GM23338 (cell line): ENCODE measurements around the gene KCNAB1. TPM values are rescaled to one million over a fixed set of nuclear protein-coding genes. Genes with fewer than 3 reads are reported as not detected.

ENCODE experiments used
- ATAC-seq: fragments of 200-7000 bp; cut with Tn5 transposase; 3 replicates; pipeline ENCODE4 v1.9.1; 2020
- DNase-seq: peaks from one replicate; pipeline ENCODE4 v3.0.0-alpha.2; 2015; ENCODE audit warnings: low spot score
- H2AFZ ChIP-seq: fragments of 200-600 bp; sonication (generic); 2 replicates; pipeline ENCODE4 v1.8.0; 2016; ENCODE audit warnings: antibody characterized with exemption, mild to moderate bottlenecking, moderate library complexity
- H3F3A ChIP-seq: fragments of 200-600 bp; sonication (generic); replicated peaks from 2 replicates; pipeline ENCODE4 v1.8.0; 2017; ENCODE audit warnings: antibody characterized with exemption, mixed run types, low read depth
- H3K27ac ChIP-seq: fragments of 200-600 bp; sonication (generic); 2 replicates; pipeline ENCODE4 v1.6.1; 2016; ENCODE audit warnings: low read depth
- H3K27me3 ChIP-seq: fragments of 200-600 bp; sonication (generic); 2 replicates; pipeline ENCODE4 v1.8.0; 2016; ENCODE audit warnings: mild to moderate bottlenecking, mixed run types, moderate library complexity; ENCODE audit not compliant: insufficient read depth
- H3K36me3 ChIP-seq: fragments of 200-600 bp; sonication (generic); 2 replicates; pipeline ENCODE4 v1.8.0; 2016; ENCODE audit warnings: mild to moderate bottlenecking; ENCODE audit not compliant: insufficient read depth
- H3K4me1 ChIP-seq: fragments of 200-600 bp; sonication (generic); 2 replicates; pipeline ENCODE4 v1.8.0; 2016; ENCODE audit warnings: mild to moderate bottlenecking, moderate library complexity; ENCODE audit not compliant: insufficient read depth
- H3K4me2 ChIP-seq: fragments of 200-600 bp; sonication (generic); 2 replicates; pipeline ENCODE4 v1.7.1; 2017; ENCODE audit warnings: mixed run types
- H3K4me3 ChIP-seq: fragments of 200-600 bp; sonication (generic); 2 replicates; pipeline ENCODE4 v1.6.1; 2016; ENCODE audit warnings: mixed run types
- H3K79me2 ChIP-seq: fragments of 200-600 bp; sonication (generic); replicated peaks from 2 replicates; pipeline ENCODE4 v1.8.0; 2017; ENCODE audit warnings: mild to moderate bottlenecking; ENCODE audit not compliant: insufficient read depth
- H3K9me2 ChIP-seq: fragments of 200-600 bp; sonication (generic); 2 replicates; pipeline ENCODE4 v1.8.0; 2017; ENCODE audit not compliant: insufficient read depth
- H4K20me1 ChIP-seq: fragments of 200-600 bp; sonication (generic); replicated peaks from 2 replicates; pipeline ENCODE4 v1.8.0; 2017; ENCODE audit warnings: mild to moderate bottlenecking; ENCODE audit not compliant: insufficient read depth
- H3K27ac Mint-ChIP-seq: 2 replicates; pipeline ENCODE4 v1.8.0; 2020; ENCODE audit warnings: inconsistent platforms, mild to moderate bottlenecking, moderate library complexity, mixed read lengths
- H3K27me3 Mint-ChIP-seq: 3 replicates; pipeline ENCODE4 v1.8.0; 2022; ENCODE audit warnings: low read depth, mild to moderate bottlenecking, moderate library complexity, mixed read lengths, inconsistent platforms; ENCODE audit not compliant: insufficient read depth, poor library complexity
- H3K36me3 Mint-ChIP-seq: 3 replicates; pipeline ENCODE4 v1.8.0; 2021; ENCODE audit warnings: low read depth, mild to moderate bottlenecking, inconsistent platforms, moderate library complexity, mixed read lengths
- H3K4me1 Mint-ChIP-seq: 3 replicates; pipeline ENCODE4 v1.8.0; 2020; ENCODE audit warnings: mild to moderate bottlenecking, inconsistent platforms, mixed read lengths
- H3K4me3 Mint-ChIP-seq: 3 replicates; pipeline ENCODE4 v1.8.0; 2021; ENCODE audit warnings: moderate library complexity, mild to moderate bottlenecking, inconsistent platforms, mixed read lengths
- H3K9me3 Mint-ChIP-seq: 3 replicates; pipeline ENCODE4 v1.8.0; 2020; ENCODE audit warnings: moderate library complexity, mild to moderate bottlenecking, inconsistent platforms, mixed read lengths
- CREB1 ChIP-seq: fragments of 250-450 bp; sonication (Bioruptor Pico); IDR thresholded peaks from 2 replicates; pipeline ENCODE4 v1.5.0; 2020; ENCODE audit warnings: low read depth, mild to moderate bottlenecking, moderate library complexity
- EZH2 ChIP-seq: fragments of 200-600 bp; sonication (generic); IDR thresholded peaks from one replicate; pipeline ENCODE4 v1.8.0; 2017; ENCODE audit warnings: antibody characterized with exemption, mild to moderate bottlenecking, low read depth; ENCODE audit not compliant: unreplicated experiment
- EZH2phosphoT487 ChIP-seq: fragments of 200-600 bp; sonication (generic); IDR thresholded peaks from one replicate; pipeline ENCODE4 v1.8.1; 2018; ENCODE audit warnings: antibody characterized with exemption; ENCODE audit not compliant: unreplicated experiment
- JUNB ChIP-seq: IDR thresholded peaks from one replicate; pipeline ENCODE4 v1.6.1; 2016; ENCODE audit warnings: antibody characterized with exemption; ENCODE audit not compliant: unreplicated experiment
- NANOG ChIP-seq: IDR thresholded peaks from 2 replicates; pipeline ENCODE4 v1.6.1; 2016; ENCODE audit warnings: antibody characterized with exemption, borderline replicate concordance
- POLR2AphosphoS5 ChIP-seq: IDR thresholded peaks from 2 replicates; pipeline ENCODE4 v1.6.1; 2016; ENCODE audit warnings: antibody characterized with exemption, low read depth
- ZNF114 ChIP-seq: fragments of 250-450 bp; sonication (Bioruptor Pico); IDR thresholded peaks from 2 replicates; pipeline ENCODE4 v1.5.0; 2020; ENCODE audit warnings: mild to moderate bottlenecking, moderate library complexity
- ZNF331 ChIP-seq: fragments of 250-450 bp; sonication (Bioruptor Pico); IDR thresholded peaks from 2 replicates; pipeline ENCODE4 v1.5.0; 2020; ENCODE audit warnings: low read depth, mild to moderate bottlenecking, moderate library complexity
- polyA plus RNA-seq: library from polyadenylated mRNA; unstranded; fragments of >200 nt; fragmentation: Nextera tagmentation; extraction: Ambion mirVana; gene quantifications from 2 replicates; pipeline ENCODE4 v1.2.1, GENCODE V29; 2016
- total RNA-seq: library from RNA; depleted of rRNA; stranded (reverse); fragments of >200 nt; shearing (Covaris generic); gene quantifications from 2 replicates; pipeline ENCODE4 v1.2.3, GENCODE V29; 2014
- TF ChIP-seq, protein P1 (sequence below): IDR thresholded peaks from one replicate; pipeline ENCODE4 v1.6.1; 2018; ENCODE audit warnings: antibody characterized with exemption; ENCODE audit not compliant: unreplicated experiment
- TF ChIP-seq, protein P2 (sequence below): fragments of 250-450 bp; sonication (Bioruptor Pico); IDR thresholded peaks from 2 replicates; pipeline ENCODE4 v1.5.0; 2020; ENCODE audit warnings: mild to moderate bottlenecking, moderate library complexity
- TF ChIP-seq, protein P3 (sequence below), 2 experiments: fragments of 200-600 bp in 1 of 2; sonication (generic) in 1 of 2; conservative IDR thresholded peaks; 2 replicates each; pipeline versions ENCODE4 v1.5.1 to v1.6.1; 2016 to 2017; ENCODE audit warnings: antibody characterized with exemption in 2 of 2, low read depth in 2 of 2, mild to moderate bottlenecking in 2 of 2, moderate library complexity in 1 of 2

Gene KCNAB1
- total and polyA plus RNA-seq, 2 experiments from 2014 or later: 0.69 to 2.6 TPM

GRCh38 chr3:156513619-156514018, 393.2 kb downstream of the KCNAB1 start:
- no peak overlapping the region for H3K27ac Mint-ChIP-seq
- no peak overlapping the region for H3K4me2 ChIP-seq
- no peaks in the 10 kb centered on the region for H3K9me2 ChIP-seq
- no peaks in the 10 kb centered on the region for H3K36me3 ChIP-seq
- H3K27ac ChIP-seq: no peak overlapping the region
- H3K36me3 Mint-ChIP-seq: no peaks in the 10 kb centered on the region; the same call in 2 of the 3 replicates
- H3K4me3 Mint-ChIP-seq: no peak overlapping the region
- H3K4me1 Mint-ChIP-seq: peaks cover 32% of the 10 kb centered on the region
- no peaks in the 10 kb centered on the region for H3F3A ChIP-seq
- no peaks in the 10 kb centered on the region for H3K79me2 ChIP-seq
- ATAC-seq: no peak
- no peaks in the 10 kb centered on the region for H4K20me1 ChIP-seq
- no peak for TF ChIP-seq ZNF331 (CRISPR knock-in tag)
- no peak for TF ChIP-seq NANOG
- TF ChIP-seq, protein P1, sequence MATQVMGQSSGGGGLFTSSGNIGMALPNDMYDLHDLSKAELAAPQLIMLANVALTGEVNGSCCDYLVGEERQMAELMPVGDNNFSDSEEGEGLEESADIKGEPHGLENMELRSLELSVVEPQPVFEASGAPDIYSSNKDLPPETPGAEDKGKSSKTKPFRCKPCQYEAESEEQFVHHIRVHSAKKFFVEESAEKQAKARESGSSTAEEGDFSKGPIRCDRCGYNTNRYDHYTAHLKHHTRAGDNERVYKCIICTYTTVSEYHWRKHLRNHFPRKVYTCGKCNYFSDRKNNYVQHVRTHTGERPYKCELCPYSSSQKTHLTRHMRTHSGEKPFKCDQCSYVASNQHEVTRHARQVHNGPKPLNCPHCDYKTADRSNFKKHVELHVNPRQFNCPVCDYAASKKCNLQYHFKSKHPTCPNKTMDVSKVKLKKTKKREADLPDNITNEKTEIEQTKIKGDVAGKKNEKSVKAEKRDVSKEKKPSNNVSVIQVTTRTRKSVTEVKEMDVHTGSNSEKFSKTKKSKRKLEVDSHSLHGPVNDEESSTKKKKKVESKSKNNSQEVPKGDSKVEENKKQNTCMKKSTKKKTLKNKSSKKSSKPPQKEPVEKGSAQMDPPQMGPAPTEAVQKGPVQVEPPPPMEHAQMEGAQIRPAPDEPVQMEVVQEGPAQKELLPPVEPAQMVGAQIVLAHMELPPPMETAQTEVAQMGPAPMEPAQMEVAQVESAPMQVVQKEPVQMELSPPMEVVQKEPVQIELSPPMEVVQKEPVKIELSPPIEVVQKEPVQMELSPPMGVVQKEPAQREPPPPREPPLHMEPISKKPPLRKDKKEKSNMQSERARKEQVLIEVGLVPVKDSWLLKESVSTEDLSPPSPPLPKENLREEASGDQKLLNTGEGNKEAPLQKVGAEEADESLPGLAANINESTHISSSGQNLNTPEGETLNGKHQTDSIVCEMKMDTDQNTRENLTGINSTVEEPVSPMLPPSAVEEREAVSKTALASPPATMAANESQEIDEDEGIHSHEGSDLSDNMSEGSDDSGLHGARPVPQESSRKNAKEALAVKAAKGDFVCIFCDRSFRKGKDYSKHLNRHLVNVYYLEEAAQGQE: no peak
- TF ChIP-seq, protein P2, sequence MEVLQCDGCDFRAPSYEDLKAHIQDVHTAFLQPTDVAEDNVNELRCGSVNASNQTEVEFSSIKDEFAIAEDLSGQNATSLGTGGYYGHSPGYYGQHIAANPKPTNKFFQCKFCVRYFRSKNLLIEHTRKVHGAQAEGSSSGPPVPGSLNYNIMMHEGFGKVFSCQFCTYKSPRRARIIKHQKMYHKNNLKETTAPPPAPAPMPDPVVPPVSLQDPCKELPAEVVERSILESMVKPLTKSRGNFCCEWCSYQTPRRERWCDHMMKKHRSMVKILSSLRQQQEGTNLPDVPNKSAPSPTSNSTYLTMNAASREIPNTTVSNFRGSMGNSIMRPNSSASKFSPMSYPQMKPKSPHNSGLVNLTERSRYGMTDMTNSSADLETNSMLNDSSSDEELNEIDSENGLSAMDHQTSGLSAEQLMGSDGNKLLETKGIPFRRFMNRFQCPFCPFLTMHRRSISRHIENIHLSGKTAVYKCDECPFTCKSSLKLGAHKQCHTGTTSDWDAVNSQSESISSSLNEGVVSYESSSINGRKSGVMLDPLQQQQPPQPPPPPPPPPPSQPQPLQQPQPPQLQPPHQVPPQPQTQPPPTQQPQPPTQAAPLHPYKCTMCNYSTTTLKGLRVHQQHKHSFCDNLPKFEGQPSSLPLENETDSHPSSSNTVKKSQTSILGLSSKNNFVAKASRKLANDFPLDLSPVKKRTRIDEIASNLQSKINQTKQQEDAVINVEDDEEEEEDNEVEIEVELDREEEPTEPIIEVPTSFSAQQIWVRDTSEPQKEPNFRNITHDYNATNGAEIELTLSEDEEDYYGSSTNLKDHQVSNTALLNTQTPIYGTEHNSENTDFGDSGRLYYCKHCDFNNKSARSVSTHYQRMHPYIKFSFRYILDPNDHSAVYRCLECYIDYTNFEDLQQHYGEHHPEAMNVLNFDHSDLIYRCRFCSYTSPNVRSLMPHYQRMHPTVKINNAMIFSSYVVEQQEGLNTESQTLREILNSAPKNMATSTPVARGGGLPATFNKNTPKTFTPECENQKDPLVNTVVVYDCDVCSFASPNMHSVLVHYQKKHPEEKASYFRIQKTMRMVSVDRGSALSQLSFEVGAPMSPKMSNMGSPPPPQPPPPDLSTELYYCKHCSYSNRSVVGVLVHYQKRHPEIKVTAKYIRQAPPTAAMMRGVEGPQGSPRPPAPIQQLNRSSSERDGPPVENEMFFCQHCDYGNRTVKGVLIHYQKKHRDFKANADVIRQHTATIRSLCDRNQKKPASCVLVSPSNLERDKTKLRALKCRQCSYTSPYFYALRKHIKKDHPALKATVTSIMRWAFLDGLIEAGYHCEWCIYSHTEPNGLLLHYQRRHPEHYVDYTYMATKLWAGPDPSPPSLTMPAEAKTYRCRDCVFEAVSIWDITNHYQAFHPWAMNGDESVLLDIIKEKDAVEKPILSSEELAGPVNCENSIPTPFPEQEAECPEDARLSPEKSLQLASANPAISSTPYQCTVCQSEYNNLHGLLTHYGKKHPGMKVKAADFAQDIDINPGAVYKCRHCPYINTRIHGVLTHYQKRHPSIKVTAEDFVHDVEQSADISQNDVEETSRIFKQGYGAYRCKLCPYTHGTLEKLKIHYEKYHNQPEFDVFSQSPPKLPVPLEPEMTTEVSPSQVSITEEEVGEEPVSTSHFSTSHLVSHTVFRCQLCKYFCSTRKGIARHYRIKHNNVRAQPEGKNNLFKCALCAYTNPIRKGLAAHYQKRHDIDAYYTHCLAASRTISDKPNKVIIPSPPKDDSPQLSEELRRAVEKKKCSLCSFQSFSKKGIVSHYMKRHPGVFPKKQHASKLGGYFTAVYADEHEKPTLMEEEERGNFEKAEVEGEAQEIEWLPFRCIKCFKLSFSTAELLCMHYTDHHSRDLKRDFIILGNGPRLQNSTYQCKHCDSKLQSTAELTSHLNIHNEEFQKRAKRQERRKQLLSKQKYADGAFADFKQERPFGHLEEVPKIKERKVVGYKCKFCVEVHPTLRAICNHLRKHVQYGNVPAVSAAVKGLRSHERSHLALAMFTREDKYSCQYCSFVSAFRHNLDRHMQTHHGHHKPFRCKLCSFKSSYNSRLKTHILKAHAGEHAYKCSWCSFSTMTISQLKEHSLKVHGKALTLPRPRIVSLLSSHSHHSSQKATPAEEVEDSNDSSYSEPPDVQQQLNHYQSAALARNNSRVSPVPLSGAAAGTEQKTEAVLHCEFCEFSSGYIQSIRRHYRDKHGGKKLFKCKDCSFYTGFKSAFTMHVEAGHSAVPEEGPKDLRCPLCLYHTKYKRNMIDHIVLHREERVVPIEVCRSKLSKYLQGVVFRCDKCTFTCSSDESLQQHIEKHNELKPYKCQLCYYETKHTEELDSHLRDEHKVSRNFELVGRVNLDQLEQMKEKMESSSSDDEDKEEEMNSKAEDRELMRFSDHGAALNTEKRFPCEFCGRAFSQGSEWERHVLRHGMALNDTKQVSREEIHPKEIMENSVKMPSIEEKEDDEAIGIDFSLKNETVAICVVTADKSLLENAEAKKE (CRISPR knock-in tag): no peak
- TF ChIP-seq ZNF114 (CRISPR knock-in tag): no peak
- TF ChIP-seq EZH2phosphoT487: no peak
- no peak for TF ChIP-seq CREB1
- no peak for TF ChIP-seq JUNB
- TF ChIP-seq EZH2: no peak
- TF ChIP-seq POLR2AphosphoS5: no peak
- TF ChIP-seq, protein P3, sequence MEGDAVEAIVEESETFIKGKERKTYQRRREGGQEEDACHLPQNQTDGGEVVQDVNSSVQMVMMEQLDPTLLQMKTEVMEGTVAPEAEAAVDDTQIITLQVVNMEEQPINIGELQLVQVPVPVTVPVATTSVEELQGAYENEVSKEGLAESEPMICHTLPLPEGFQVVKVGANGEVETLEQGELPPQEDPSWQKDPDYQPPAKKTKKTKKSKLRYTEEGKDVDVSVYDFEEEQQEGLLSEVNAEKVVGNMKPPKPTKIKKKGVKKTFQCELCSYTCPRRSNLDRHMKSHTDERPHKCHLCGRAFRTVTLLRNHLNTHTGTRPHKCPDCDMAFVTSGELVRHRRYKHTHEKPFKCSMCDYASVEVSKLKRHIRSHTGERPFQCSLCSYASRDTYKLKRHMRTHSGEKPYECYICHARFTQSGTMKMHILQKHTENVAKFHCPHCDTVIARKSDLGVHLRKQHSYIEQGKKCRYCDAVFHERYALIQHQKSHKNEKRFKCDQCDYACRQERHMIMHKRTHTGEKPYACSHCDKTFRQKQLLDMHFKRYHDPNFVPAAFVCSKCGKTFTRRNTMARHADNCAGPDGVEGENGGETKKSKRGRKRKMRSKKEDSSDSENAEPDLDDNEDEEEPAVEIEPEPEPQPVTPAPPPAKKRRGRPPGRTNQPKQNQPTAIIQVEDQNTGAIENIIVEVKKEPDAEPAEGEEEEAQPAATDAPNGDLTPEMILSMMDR (conservative IDR thresholded peaks at IDR 0.05; ENCODE audit: low read depth in 2 of 2): no peak
- H3K27me3 Mint-ChIP-seq: peaks cover 1% of the 10 kb centered on the region
- H3K4me3 ChIP-seq: no peak overlapping the region
- H2AFZ ChIP-seq: no peak overlapping the region
- DNase-seq: no peak
- peaks cover 42% of the 10 kb centered on the region for H3K4me1 ChIP-seq
- H3K27me3 ChIP-seq: no peaks in the 10 kb centered on the region
- no peaks in the 10 kb centered on the region for H3K9me3 Mint-ChIP-seq
